ENCODE data around the gene RANBP10. TPM values are rescaled to one million over a fixed set of nuclear protein-coding genes. Genes with fewer than 3 reads are reported as not detected.

RANBP10 gene
- total and polyA plus RNA-seq, 9 of the 15 experiments (the other 6 are each of a cell fraction or from before 2014, with no cell fraction given), result 0.61 to 19.3 (median 5.9) TPM

GRCh38 chr16:67714522-67714921 is 91.8 kb downstream of the RANBP10 start:
- ATAC-seq (no peak), FAIRE-seq (no peak), DNase-seq (ENCODE audit: extremely low read depth in 1 of 4, low spot score in 3 of 4) (no peak)
- Histone ChIP-seq H3K79me2 (ENCODE audit: control insufficient read depth, insufficient read depth, low read length) (peaks cover 33% of the 10 kb centered on the region), H3K27ac (ENCODE audit: extremely low read depth, low read depth, low read length) (no peak overlapping the region), H4K20me1 (replicated peaks; ENCODE audit: control insufficient read depth, insufficient read depth, low read length) (0 out of 2 replicates have a peak, but pooled peaks cover 4% of the 10 kb centered on the region), H3K4me2 (ENCODE audit: insufficient read depth, low read length) (no peak overlapping the region), H3K9ac (ENCODE audit: insufficient read depth in 1 of 2, low read depth in 2 of 2, low read length in 2 of 2) (no peak overlapping the region), H3K27me3 (ENCODE audit: control insufficient read depth in 2 of 2, insufficient read depth in 2 of 2, low read length in 2 of 2) (no peaks in the 10 kb centered on the region), H3K9me1 (ENCODE audit: control insufficient read depth, insufficient read depth, low read length) (no peaks in the 10 kb centered on the region), H3K4me1 (replicated peaks in 1 of 2; ENCODE audit: control insufficient read depth in 2 of 2, insufficient read depth in 2 of 2, low read length in 2 of 2) (peaks cover 6 to 12% of the 10 kb centered on the region in 2 experiments), H3K36me3 (ENCODE audit: control insufficient read depth, insufficient read depth, low read length) (peaks cover 8% of the 10 kb centered on the region; the same call in 1 of the 3 replicates), H2AFZ (ENCODE audit: low read depth, low read length) (no peak overlapping the region), H3K9me3 (replicated peaks; ENCODE audit: control insufficient read depth, insufficient read depth, low read depth, low read length) (no peaks in the 10 kb centered on the region), H3K4me3 (no peak overlapping the region)
- ChIA-PET CTCF (ENCODE audit: low intra/inter-chr PET ratio) (no interaction called here), POLR2A (no interaction called here)
- intact Hi-C loops (cut with micrococcal nuclease) (no loop called here), in situ Hi-C loops (cut with MboI) (no loop called here)
- BruUV-seq (replicated peaks), result no TSS peak
- WGBS (ENCODE audit: insufficient coverage, low coverage, missing lambda C conversion rate), result 0% methylated on average over 1 of the region's 1 CpG
- TF ChIP-seq ZNF41 (CRISPR knock-in tag; conservative IDR thresholded peaks at IDR 0.05) (no peak), ZNF57 (CRISPR knock-in tag; IDR thresholded peaks at IDR 0.05) (no peak), ILF3 (IDR thresholded peaks at IDR 0.05; ENCODE audit: borderline replicate concordance) (no peak), AFF4 (CRISPR knock-in tag; IDR thresholded peaks at IDR 0.05) (no peak), SNAPC5 (CRISPR knock-in tag; IDR thresholded peaks at IDR 0.05) (no peak), NCOA6 (IDR thresholded peaks at IDR 0.05) (no peak), CBX1 (IDR thresholded peaks at IDR 0.05; ENCODE audit: low read depth) (no peak), ASH1L (IDR thresholded peaks at IDR 0.05; ENCODE audit: borderline replicate concordance, low read depth, partially characterized antibody) (no peak), SRSF9 (IDR thresholded peaks at IDR 0.05; ENCODE audit: borderline replicate concordance, low read depth, low read length) (no peak), KAT7 (CRISPR knock-in tag; IDR thresholded peaks at IDR 0.05; ENCODE audit: borderline replicate concordance) (no peak), CEBPB (tag; IDR thresholded peaks at IDR 0.05) (no peak), GABPB1 (CRISPR knock-in tag; IDR thresholded peaks at IDR 0.05) (no peak), E2F8 (IDR thresholded peaks at IDR 0.05; ENCODE audit: low read depth, partially characterized antibody) (no peak), ZNF224 (CRISPR knock-in tag; IDR thresholded peaks at IDR 0.05) (no peak)
- TF ChIP-seq, protein P1, sequence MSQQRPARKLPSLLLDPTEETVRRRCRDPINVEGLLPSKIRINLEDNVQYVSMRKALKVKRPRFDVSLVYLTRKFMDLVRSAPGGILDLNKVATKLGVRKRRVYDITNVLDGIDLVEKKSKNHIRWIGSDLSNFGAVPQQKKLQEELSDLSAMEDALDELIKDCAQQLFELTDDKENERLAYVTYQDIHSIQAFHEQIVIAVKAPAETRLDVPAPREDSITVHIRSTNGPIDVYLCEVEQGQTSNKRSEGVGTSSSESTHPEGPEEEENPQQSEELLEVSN (IDR thresholded peaks at IDR 0.05; ENCODE audit: borderline replicate concordance in 1 of 2, extremely low read depth in 1 of 2, insufficient read depth in 1 of 2, insufficient read length in 1 of 2, low read depth in 1 of 2, low read length in 1 of 2, poor library complexity in 1 of 2, severe bottlenecking in 1 of 2), result no peak
